Activated CD8-positive, alpha-beta memory T cell treated with anti-CD3 and anti-CD28 coated beads for 48 hours (primary cell): ENCODE results near the gene NAA40.

Source experiments
- DNase-seq, 3 experiments: peaks; one replicate each; pipeline ENCODE4 v3.0.0-alpha.2; 2020; ENCODE audit warnings: low read depth in 2 of 3, low spot score in 2 of 3

NAA40 gene

GRCh38 chr11:63938479-63939396, at the start of gene NAA40:
NAA40 (plus strand) TSS chr11:63939002; CDS start chr11:63939097, 95 bp downstream.
- DNase-seq, result peak; percentile 79 to 91 (median 89)

- no peak for DNase-seq
Observed at GRCh38 chr11:63889344-63889743, 49.5 kb upstream of the NAA40 start.

- DNase-seq, result no peak
Observed at GRCh38 chr11:63890368-63890767, 48.4 kb upstream of the NAA40 start.

GRCh38 chr11:63892228-63892627, 46.6 kb upstream of the NAA40 start:
- DNase-seq, result no peak

DNA sequence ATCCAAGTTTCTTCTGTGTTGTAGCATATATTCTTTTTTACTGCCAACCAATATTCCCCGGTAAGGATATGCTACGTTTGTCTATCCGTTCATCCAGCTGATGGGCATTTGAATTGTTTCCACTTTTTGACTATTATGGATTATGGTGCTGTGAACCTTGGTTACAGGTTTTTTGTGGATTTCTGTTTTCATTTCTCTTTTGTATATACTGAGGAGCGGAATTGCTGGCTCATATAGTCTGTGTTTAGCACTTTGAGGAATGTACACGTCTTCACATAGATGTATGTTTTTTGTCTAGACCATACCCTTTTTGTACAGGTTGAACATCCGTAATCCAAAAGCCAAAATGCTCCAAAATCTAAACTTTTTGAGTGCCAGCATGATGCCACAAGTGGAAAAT, 45.4 kb upstream of the NAA40 start:
- DNase-seq, result no peak

- no peak for DNase-seq
Observed at GRCh38 chr11:63896071-63896470, 42.7 kb upstream of the NAA40 start.

GRCh38 chr11:63897459-63898146, 41.2 kb upstream of the NAA40 start:
- no peak for DNase-seq

GRCh38 chr11:63901660-63902059, 37.1 kb upstream of the NAA40 start:
- no peak for DNase-seq

GRCh38 chr11:63903884-63904283, 34.9 kb upstream of the NAA40 start:
- no peak for DNase-seq

GRCh38 chr11:63904743-63905142, 34.1 kb upstream of the NAA40 start:
- no peak for DNase-seq

- no peak for DNase-seq
Observed at GRCh38 chr11:63905179-63905578, 33.6 kb upstream of the NAA40 start.

GRCh38 chr11:63906087-63906486, 32.7 kb upstream of the NAA40 start:
- no peak for DNase-seq

DNA sequence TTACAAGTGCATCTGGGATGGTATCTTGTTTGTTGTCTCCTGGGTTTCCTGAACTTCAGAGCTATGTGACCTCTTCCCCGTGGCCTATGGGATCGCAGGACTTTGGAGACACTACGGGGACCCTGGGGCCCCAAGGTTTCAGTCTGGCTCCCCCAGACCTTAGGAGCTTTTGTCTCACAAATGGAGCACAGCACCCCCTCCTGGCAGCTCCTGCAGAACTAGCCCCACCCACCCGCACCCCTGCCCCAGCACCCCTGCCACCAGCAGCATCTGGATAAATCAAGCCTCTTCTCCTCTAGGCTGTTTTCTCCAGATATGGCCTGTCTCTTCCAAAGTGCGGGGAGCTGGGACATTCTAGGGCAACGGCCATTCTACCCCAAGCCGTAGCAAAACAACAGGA, 32.2 kb upstream of the NAA40 start:
- DNase-seq, result no peak

DNA sequence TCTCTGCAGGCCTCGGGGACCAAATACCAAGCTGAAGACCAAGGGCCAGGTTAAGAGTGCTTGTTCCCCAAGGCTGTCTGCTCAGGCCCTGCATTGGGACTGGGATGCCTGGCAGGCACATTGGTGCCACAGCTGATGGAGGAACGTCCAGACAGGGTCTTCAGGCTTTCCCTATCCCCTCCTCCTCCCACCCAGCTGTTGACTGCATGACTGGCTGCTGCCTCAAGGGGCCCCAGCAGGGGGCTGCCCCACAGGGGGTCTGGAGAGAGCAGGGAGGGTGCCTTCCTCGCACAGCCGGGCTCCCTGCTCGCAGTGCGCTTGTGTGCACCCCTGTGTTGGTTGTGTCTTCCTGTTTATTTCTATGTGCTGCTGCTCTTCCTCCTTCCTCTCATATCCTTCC, 31.7 kb upstream of the NAA40 start:
- DNase-seq, result no peak

DNA sequence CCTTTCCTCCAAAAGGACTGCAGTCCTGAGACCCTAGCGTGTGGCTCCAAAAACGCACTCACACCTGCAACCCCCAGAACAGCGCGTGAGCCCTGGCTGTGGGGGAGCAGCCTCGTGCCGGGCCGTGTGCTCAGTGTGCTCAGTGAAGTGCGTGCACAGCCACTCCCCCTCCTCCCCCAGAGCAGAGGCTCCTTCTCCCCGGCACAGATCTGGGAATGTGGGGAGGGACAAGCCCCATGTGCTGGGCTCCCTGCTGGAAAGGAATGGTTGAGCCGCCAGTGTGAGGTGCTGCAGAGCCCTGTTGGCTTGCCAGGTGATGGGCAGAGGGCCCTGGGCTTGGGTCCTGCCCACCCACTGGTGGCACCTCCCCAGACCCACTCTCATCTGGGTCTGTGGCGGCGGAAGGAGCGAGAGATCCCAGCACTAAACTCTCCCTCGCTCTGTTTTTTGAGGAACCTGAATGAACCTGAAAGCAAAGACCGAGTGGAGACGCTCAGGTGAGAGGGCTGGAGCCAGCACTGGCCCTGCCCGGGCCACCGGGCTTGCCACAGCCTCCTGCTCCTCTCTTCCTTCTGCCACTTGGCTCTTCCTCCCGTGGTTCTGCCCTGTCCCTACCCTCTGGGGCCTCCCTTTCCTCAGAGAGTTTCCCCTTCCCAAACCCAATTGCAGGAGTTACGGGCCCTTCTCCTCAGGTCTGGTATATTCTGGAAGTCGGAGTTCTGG, 30.8 kb upstream of the NAA40 start:
- DNase-seq, result no peak

- no peak for DNase-seq
Observed at GRCh38 chr11:63908631-63909401, 30.0 kb upstream of the NAA40 start.

DNA sequence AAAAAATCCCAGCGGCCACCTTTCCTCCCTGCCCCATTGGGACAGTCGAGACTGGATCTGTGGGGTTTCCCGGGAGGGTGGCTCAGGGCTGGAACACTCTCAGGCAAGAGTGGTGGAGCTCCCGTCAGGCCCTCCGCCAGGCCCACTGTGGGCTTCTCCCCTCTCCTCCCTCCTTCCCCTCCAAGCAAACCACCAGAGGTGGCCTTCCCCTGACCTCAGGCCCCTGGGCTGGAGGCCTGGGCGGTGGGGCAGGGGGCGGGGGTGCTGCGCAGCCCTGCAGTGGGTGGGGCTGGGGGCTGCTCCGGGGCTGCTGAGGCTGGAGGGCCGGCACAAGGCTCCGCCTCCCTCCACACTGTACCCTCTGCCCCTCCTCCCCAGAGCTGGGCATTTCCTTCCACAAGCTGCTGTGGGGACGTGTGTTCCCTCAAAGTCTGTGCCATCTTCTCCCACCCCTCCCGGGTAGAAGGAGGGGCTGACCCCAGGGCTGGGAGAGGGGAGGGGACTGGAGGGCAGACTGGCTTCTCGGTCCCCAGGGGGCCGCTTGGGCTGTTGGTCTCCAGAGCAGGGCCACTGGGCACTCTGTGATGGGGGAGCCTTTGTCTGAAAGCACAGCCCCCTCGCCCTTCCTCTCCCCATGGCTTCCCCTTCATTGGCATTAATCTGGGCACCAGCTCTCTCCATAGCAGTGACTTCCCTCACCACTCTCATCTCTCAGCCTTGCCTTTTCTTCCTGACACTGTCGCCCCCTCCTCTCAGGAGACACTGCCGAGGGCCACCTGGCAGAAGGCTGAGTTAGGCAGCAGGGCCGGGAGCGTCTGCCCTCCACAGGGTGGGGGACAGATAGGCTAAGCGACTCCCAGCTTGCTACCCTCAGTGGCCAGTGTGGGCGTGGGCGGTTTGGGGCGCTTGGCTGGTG, 29.0 kb upstream of the NAA40 start:
- DNase-seq, result no peak

DNA sequence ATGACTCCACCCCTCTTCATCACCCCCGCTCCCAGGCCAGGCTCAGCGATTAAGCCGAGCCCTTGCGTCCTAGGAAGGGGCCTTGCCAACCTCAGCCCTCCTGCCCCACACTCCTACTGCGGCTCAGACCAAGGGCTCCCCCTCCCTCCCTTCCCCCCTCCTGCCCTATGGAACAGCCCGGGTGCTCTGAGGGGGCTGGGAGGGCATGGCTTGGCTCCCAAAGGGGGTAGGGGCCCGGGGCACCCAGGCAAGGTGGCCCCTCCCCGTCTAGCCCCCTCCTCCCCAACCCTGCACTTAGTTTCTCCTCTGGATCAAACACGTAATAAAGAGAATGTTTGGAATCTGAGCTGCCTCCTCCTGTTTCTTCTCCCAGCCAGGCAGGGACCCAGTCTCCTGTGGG, 28.1 kb upstream of the NAA40 start:
- DNase-seq, result no peak

- DNase-seq, result no peak
Observed at GRCh38 chr11:63911440-63911839, 27.4 kb upstream of the NAA40 start.

- DNase-seq, result no peak
Observed at GRCh38 chr11:63911876-63912275, 26.9 kb upstream of the NAA40 start.
